NCI-H2196 (cell line): Measurements from ENCODE around the gene PDLIM4.

Experiments
- DNase-seq: peaks from one replicate; lab custom pipeline; 2025; ENCODE audit not compliant: unreplicated experiment; lab: John Stamatoyannopoulos, UW

The PDLIM4 gene

DNA sequence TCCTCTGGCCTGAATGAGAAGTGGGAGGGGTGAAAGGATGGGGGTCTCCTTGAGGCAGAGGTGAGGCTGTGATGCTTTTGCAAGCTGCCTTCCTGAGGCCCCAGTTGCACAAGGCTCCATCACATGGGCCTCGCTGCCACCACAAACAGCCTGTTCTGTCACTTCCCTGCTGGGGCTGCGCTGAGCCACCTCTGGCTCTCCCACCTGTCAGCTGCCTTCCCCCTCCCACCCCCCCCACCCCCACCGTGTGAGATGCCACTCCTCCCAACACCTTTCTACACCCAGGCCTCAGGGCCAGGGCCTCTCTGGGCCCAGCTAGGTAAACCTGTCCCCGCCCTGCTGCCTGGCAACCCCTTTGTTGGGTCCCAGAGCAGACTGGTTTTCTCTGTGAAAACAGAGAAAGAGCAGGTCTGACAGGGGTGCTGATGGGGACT lies 4.5 kb upstream of the PDLIM4 start:
- no peak for DNase-seq

DNA sequence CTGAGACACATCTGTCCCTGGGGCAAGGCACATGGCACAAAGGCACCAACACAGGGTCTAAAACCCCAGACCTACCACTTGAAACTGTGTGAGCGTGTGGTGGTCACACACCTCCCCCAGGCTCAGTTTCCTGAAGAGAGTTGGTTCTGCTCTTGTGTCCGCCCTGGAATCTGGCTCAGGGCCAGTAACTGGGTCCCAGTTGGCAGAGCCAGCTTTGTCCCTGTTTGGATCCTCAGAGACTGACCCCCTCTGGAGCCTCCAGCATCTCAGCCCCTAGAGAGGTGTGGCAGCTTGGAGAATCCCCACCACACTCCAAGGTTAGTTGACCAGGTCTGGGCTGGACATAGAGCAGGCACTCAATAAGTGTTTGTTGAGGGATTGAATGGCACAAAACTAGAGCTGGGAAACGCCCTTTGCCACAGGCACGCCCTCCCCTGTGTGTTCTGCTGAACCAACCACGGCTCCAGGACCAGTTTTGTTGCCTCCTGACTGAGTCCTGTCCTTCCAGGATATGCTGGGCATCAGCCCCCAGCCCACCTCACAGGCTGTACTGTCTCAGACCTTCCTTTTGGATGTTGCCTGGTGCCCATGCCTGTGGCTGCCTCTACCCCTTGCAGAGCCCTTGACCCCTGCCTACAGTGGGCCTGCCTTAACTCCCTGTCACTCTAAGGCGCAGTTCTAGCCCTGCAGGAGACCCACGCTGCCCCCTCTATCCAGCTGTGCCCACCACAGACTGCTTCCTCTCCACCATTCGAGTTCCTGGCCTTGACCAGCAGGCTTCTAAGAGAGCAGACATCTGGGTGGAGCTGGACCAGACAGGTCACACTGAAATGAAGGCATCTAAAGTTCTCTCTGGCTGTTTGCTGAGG lies 3.8 kb upstream of the PDLIM4 start:
- peak; percentile 18 for DNase-seq

DNA sequence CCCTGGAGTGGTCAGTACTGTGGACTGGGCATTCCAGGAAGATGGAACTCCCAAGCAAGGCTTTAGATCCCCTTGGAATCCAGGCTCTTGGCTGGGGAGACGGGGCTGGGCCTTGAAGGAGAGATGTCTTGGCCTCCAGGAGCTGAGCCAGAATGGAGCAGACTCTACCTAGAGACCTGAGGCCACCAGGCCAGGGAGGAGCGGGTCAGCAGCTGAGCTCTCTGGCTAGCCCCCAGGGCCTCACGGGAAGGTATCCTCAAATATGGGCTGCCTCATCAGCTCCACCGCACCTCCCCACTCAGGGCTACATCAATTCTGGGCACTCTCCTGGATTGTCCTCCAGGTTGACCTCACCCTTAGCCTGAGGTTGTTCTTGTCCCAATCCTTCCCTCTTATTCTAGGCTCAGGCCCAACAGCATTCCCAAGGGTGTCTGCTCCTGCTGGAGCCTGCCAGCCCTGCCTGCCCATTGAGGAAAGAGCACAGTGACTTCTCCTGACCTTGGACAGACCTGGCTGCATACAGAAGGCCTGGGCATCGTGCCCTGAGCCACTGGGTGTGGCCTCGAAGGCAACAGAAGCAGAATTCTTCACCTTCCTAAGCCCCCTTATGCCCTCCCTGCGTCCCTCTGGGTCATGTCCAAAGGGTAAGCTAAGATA lies 3.0 kb upstream of the PDLIM4 start:
- DNase-seq: no peak

DNA sequence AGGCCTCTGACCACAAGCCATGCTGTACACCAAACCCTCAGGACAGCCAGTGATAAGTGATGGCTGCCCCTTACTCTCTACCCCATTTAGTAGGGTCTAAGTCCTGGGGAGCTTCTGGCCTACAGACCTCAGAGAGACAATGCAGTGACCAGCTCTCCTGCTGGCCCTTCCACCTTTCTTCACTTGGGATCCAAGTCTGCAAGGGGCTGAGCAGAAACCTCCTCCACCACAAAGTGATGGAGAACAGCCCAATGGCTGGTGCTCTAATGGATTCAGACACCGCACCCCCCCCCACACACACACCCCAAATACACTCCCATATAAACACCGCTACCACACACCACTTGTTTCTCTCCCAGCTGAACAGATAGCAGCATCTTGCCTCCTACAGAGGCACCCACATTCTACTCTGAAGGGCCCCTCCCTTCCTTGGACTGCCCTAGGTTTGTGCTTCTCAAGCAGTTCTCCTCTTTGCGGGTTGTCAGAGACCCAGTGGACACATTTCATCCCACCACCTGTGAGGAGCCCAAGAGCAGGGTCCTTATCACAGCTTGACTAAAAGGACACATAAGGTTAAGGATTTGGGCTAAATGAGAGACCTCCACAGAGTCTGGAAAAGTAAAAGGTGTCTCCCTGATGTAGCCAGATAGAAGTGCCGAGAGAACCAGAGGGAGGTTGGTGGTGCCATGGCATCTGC lies 1.3 kb upstream of the PDLIM4 start:
- DNase-seq: no peak

DNA sequence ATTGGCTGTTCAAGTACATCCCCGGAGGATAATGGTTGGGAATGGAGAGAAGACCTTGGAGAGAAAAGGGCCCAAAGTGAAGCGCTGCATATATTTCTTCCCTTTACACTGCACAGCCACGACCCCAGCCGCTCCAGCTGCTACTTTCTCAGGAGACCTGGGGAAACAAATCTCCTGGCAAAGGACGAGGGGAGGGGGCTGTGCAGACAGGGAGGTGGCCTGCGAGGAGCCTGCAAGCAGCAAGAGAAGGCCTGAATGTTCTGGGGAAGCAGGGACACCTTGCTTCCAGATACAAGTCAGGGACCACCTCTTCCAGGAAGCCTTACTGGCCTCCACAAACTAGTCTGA lies 739 bp upstream of the PDLIM4 start:
- DNase-seq: no peak

DNA sequence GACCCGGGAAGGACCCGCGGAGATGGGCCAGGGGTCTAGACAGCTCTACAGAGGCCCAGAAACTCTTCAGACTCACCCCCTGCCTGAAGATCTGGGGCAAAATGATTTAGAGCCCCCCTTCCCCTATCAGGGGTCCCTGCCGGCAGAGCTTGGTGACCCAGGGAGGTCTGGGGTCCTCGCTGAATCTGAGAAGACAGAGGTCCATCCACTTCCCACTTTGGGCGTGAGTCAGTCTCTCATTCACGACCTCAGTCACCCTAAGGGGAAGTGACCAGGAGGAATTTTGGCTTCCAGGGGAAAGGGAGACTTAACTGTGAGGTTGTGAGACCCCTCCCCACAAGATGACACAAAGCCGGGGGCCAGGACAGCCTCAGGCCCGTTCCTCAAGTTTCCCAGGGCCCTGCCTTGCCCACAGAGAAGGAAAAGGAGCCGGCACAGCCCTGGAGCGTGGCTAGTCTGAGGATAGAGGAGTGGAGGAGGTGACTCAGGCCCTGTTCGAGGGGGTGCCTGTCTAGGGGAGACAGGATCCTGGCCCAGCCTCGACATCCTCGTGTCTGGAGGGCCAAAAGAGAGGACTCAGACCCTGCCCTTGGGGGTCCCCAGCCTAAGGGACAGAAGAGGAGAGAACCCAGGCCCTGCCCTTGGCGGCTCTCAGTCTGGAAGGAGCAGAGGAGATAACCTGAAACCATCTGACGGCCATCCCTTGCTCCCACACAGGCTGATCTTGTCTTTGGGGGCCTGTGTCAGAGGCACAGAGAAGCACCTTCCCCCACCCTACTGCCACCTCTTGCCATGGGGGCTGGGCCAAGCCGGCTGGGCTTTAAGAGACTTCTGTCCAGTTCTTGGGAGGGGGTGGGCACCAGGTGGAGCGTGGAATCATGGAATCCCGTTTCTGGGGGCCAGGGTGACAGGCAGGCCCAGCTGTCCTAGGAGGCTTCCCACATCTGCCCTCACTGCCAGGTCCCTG lies 889 bp downstream of the PDLIM4 start:
- DNase-seq: no peak

DNA sequence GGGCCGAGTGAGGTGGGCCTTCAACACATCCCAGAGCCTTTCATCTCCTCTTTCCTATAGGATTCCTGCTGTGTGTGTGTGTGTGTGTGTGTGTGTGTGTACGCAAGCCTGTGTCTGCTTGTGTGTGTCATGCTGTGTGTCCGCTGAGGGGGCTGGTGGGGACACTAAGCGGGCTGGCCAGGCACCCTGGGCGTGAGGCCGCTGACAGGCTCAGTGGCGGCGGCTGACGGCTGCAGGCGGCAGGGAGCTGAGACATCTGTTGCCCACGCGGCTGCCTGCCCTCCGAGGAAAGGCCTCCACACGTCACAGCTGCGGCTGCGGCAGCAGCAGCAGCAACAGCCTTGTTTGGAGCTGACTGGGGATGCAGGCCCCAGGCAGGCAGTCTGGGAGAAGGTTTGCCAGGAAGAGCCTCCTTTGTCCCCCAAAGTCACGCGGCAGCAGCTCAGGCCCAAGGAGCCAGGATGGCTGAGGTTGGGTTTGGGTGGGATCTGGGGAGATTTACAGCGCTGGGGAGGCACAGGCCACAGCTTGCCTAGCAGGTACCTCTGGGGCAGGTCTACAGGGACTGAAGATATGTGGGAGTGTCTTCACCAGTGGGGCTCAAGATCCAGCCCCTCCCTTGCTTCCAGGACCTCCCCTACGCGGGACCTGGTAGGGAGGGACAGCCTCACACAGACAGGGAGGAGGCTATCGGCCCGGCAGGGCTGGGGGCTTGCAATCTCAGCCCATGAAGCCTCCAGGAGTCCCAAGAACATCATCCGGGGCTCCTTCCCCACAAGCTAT lies 1.8 kb downstream of the PDLIM4 start:
- DNase-seq: no peak

DNA sequence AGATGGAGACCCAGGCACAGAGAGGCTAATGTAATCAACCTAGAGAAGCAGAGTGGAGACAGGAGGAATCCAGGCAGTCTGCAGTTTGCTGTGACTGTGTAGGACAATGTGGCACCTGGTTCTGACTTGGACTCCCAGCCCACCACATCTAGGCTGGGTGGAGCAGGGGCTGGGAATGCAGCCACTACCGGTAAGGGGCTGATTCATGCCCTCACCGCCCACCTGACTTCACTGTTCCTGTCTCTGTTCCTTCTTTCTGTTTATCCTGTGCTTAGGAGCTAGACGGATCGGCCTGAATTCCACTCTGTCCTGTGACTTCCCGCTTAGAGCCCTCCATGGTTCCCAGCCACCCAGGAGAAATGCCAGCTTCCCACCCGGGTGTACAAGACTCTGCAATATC lies 2.6 kb downstream of the PDLIM4 start:
- no peak for DNase-seq

DNA sequence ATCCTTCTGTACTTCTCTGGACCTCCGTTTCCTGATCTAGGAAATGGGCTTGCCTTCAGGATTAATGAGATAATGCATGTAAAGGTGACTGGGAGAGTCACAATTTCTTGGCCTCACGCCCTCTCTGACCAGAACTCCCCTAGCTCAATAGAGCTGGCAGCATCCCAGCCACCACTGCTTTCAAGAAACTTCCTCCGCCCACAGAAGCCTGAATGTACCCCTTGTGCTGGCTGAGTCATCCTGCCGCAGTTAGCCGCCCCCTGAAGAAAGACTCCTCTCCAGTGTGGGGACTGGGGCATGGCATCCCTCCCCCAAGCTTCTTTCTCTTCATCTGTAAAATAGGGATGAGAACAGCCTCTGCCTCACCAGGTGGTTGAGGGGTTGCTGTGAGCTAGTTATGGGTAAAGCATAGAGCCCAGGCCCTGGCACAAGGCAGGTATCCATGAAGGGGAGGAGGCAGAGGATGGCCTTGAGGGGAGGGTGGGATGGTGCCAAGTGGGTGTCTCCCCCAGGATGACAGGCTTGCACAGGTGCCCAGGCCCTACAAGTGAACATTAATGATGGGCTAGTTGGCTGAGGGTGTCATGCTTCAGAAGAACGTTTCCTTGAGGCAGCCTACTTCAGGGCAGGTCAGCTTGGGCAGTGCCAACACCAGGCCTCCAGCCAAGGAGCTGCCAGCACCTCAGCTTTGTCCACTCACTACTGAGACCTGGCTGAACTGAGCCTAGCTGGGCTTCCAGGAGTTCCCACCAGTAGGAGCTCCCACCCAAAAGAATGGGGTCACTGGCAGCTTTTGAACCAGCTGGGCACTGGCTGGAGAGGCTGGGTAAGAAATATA lies 3.4 kb downstream of the PDLIM4 start:
- DNase-seq: peak; percentile 31

DNA sequence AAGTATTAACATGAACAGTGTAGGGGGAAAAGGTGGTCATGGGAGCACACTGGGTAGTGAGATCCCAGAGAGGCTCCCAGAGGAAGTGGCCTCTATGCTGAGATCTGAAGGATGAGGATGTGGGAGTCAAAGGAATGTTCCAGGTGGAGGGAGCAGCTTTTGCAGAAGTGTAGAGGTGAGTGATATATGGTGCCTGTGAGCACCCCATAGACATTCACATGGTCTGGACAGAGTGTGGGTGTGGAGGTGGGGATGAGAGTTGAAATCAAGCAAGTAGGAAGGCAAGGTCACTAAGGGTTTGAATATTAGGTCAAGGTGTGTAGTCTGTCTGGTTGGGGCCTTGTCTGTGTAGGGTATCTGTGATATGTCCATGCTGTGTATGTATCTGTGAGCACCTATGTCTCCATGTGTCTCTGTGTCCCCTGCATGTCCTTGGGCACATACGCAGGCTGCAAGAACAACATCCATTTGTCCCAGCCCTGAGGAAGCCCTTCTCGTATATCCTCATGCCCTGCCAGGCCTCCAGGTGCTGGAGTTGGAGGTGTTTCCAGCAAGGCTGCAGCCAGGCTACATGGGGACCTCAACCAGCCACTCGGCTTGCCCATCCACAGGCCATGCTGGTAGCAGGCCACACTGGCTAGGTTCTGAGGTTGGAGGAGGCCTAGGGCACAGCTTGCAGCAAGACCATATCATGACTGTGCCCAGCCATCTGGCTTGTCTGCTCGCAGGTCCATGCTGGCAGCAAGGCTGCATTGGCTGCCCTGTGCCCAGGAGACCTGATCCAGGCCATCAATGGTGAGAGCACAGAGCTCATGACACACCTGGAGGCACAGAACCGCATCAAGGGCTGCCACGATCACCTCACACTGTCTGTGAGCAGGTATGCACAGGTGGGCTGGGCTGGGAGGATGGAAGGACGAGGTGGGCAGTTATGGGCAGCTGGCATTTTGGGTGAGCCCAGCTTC lies 4.7 kb downstream of the PDLIM4 start:
- DNase-seq: no peak

DNA sequence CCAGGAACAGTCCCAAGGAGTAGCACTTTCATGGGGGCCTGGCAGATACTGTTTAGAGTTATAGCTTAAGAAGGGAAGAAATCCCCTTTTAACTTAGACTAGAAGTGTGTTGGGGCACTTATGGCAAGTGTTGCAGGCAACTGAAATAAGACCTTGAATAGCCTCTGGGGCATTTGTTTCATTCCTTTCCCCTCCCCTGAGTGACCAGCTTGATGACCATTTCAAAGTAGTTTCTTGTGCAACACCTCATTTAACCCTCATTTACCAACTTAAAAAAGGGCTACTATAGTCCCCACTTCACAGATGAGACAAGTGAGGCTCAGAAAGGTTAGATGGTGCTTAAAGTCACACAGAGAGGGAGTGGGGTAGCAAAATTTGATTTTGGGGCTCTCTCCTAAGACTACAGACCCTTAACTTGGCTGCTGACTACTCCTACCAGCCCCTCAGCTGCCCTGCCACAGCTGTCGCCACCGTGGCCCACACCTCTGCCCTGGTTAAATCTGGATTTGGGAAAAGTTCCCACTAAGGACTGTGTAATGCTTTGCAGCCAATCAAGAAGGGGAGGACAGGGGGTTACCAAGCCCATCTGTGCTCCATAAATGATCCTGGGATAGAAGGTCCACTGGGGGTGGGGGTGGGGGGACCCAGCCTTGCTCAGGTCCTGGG lies 5.5 kb downstream of the PDLIM4 start:
- DNase-seq: no peak

DNA sequence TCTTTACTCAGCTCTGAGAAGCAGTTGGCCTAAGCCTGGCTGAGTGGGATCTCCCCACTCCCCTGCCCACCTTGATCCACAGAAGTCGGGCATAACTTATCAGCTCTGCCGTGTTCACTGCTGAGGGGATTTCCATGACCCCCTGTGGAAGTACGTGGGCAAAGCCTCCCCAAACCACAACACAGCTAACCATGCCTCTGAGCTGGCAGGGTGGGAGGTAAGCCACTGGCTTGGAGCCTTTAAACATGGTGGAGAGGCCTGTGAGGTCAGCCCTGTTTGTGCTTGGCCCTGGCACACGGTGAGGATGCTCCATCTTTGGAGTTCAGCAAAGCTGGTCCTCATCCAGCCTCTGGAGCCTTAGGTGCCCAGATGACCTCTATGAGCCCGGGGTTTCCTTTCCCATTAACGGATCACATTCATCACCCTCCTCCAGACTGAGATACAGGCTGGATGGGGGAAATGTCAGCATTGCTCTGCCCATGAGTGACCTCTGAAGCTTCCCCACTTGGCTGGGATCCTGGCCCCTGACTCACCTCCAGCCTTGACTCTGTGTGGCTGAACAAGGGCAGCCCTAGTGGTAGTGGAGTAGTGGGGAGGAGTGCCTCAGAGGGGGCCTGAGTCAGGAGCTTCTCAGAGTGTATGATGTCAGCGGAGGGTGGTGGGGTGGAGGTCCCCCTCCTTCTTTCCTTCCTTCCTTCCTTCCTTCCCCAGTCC lies 6.2 kb downstream of the PDLIM4 start:
- no peak for DNase-seq

DNA sequence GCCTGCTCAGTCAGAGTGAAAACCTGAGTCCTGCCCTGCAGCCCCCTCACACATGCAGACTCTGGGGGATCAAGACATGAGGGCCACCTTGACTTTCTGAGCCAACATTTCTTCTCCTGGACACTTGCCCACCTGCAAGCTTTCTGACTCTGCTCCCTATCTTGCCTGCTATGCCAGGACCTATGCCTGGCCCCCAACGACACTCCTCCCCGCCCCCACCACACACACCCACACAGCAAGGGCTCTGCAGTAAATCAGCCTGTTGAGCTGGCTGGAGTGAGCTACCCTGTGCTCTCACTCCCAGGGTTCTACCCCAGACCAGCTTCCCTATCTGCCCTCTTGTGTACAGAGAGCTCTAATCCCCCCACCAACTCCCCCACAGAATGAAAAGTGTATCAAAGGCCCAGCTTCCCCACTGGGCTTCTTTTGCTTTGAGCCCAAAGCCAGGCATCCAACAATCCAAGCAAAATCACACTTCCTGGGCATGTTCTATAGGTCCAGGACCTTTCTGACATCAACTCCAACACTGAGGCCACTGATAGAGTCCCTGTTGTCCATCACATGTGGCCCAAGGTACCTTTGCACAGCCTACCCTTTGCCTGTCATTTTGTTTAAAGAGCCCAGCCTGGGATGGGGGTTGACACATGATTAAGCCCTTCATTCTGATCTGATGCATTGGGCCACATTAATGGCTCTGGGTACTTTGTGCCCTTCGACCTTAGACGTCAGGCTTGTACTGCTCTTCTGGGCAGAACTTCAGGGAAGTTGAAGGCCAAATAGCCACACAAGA lies 7.2 kb downstream of the PDLIM4 start:
- no peak for DNase-seq

DNA sequence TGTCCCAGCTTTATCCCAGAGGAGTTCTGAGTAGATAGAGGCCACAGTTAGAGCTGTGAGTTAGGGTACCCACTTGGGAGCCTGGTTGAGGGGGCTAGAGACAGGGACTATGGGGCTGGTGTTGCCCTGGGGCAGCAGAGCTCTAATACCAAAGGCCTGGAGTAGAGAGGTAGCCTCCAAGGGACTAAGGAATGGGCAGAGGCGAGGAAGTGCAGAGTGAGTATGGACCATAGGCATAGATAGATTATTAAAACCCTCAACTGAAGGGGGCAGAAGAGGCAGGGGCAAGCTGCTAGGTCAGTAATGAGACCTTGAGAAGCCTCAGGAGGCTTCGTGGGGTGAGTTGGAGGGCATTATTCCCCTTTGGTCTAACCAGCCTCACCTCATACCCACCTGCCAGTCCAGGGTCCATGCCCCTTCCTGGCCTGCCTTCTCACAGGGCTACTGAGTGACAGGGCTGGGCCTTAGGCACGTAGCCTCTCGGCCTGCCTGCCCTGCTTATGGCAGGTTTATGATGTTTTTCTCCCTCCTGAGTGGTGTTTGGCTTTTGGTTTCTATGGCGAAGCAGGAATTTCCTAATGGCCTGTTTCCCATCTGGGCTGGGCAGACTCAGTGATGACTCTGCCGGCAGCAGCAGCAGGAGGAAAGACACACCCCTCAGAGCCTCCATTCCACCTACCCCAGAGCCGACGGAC lies 8.0 kb downstream of the PDLIM4 start:
- DNase-seq: peak; percentile 27

DNA sequence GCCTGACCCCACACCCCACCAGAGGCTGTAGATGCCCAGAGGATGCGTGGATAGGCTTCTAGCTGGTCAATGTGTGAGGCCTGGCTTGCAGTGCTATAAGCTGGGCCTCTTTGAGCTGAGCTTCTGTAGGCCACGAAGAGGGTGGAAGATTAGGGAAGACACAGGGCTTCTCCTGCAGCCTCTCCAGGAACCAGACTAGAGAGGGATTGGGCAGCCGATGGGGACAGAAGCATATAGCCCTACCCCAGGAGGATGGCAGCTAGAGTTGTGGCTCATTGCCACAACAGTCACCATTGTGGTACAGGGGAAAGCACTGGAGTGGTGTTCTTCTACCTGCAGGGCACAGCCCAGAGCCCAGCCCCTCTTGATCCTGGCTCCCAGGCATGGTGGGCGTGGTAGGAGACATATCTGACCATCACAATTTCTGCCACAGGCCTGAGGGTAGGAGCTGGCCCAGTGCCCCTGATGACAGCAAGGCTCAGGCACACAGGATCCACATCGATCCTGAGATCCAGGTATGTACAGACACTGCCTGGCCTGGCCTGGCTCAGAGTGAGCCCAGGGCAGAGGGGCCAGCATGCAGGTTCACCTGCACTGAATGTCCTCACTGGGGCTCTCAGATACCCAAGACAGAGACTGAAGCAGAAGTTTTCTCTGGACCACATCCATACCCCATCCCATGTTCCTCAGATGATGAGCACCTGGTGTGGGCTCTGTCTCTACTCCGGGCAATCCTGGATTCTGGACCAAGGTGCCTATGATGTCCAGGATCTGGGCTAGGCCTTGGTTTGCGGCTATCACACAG lies 8.7 kb downstream of the PDLIM4 start:
- no peak for DNase-seq
